GM12892 (cell line): Measurements from ENCODE around the gene LRRC23.

Experiments used
- POLR2A ChIP-seq: IDR thresholded peaks from 2 replicates; pipeline ENCODE4 v1.6.1; 2011; ENCODE audit warnings: low read depth, low read length, control low read depth
- POLR2AphosphoS5 ChIP-seq: IDR thresholded peaks from 2 replicates; pipeline ENCODE4 v1.6.1; 2011; ENCODE audit warnings: low read depth, low read length, control low read depth
- TAF1 ChIP-seq: IDR thresholded peaks from 2 replicates; pipeline ENCODE4 v1.6.1; 2011; ENCODE audit warnings: low read depth, mild to moderate bottlenecking, control low read depth, low read length, borderline replicate concordance

DNA sequence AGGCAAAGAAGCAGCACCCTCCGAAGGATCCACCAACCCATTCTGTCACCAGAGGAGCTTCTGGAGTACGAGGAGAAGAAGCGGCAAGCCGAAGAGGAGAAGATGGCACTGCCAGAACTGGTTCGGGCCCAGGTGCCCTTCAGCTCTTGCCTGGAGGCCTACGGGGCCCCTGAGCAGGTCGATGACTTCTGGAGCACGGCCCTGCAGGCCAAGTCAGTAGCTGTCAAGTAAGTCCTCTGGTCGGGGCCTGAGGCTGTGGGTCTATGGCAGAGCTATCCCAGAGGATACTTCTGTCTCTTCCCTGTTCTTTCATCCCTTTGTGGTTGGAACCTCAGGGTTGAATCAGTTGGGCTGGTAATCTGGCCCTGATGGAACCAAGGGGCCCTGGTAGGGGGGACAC is 43.2 kb upstream of the LRRC23 start:
- TF ChIP-seq TAF1 = no peak
- TF ChIP-seq POLR2A = no peak
- TF ChIP-seq POLR2AphosphoS5 = no peak
